Activated T-cell treated with anti-CD3 and anti-CD28 coated beads, Interleukin-2, amount 50 U/mL, for 4 hours (primary cell): ENCODE measurements around the gene NAV2. TPM values are rescaled to one million over a fixed set of nuclear protein-coding genes. Genes with fewer than 3 reads are reported as not detected.

Source experiments
- ATAC-seq, 2 donors: fragments of 200-7000 bp; cut with Tn5 transposase; one replicate each; pipeline ENCODE4 v1.10.0; 2021
- DNase-seq: peaks from one replicate; pipeline ENCODE4 v3.0.0-alpha.2; 2020
- H3K27me3 Mint-ChIP-seq: one replicate; pipeline ENCODE4 v1.8.0; 2021; ENCODE audit warnings: low read depth, mixed read lengths
- H3K36me3 Mint-ChIP-seq: one replicate; pipeline ENCODE4 v1.8.0; 2022; ENCODE audit warnings: mixed read lengths; ENCODE audit not compliant: insufficient read depth
- H3K4me1 Mint-ChIP-seq: one replicate; pipeline ENCODE4 v1.8.0; 2021; ENCODE audit warnings: low read depth, mixed read lengths
- H3K4me3 Mint-ChIP-seq: one replicate; pipeline ENCODE4 v1.8.0; 2021; ENCODE audit warnings: mild to moderate bottlenecking, moderate library complexity, mixed read lengths
- H3K9me3 Mint-ChIP-seq: one replicate; pipeline ENCODE4 v1.8.0; 2021; ENCODE audit warnings: mixed read lengths
- total RNA-seq, 3 donors: library from RNA; stranded (reverse); gene quantifications; one replicate each; pipeline ENCODE4 v1.2.1, GENCODE V29; 2021

The NAV2 gene
- total RNA-seq = under 1 TPM; 0.08 to 0.60 (median 0.35) TPM

GRCh38 chr11:19712281-19713195, at the start of gene NAV2:
TSS of gene NAV2 (plus strand) at chr11:19712837. CDS start at chr11:19713696, 859 bp downstream.
- Mint-ChIP-seq H3K9me3 (no peaks in the 10 kb centered on the region), H3K27me3 (peaks cover 33% of the 10 kb centered on the region), H3K4me1 (peaks cover 25% of the 10 kb centered on the region), H3K36me3 (no peaks in the 10 kb centered on the region), H3K4me3 (peak within 1 kb of the TSS; percentile 88)
- ATAC-seq = peak; percentile 97 to 98
- DNase-seq = peak; percentile 58

- no peaks in the 10 kb centered on the region for H3K27me3 Mint-ChIP-seq
- DNase-seq (no peak), ATAC-seq (no peak)
- peaks cover 5% of the 10 kb centered on the region for H3K4me1 Mint-ChIP-seq
- no peaks in the 10 kb centered on the region for H3K9me3 Mint-ChIP-seq
- no peaks in the 10 kb centered on the region for H3K36me3 Mint-ChIP-seq
- no peak overlapping the region for H3K4me3 Mint-ChIP-seq
These were observed 49.4 kb upstream of the NAV2 start for GRCh38 chr11:19663206-19663605.

DNA sequence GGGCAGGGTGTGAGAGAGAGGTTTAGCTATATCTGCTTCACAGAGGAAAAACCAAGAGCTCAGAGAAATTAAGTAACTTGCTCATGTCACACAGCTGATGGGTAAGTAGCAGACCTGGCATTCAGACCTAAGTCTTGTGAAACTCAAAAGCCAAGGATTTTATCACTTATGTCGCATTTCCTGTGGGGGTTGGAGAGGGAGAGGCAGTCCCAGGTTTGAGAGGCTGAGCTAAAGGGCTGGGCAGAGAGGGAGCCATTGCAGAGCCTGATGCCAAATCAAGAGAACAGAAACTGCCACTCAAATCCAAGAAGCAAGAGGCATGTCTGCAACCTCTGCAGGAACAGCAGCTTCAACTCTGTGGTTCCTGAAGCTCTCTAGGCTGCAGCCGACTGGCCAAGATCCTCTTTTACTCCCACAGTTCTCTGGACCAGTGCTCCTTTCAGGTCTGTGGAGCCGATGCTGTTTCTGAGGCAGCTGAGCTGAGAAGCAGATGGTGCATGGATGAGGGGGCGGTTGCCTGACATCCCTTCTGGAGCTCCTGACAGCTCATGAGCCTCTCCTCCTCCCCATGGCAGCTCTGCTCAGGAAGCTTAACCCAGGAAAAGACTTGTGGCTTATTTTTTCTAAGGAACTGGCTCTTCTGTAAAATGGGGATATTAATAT, 47.6 kb upstream of the NAV2 start:
- DNase-seq (no peak), ATAC-seq (no peak)
- Mint-ChIP-seq H3K36me3 (no peaks in the 10 kb centered on the region), H3K27me3 (no peaks in the 10 kb centered on the region), H3K4me1 (peaks cover 3% of the 10 kb centered on the region), H3K9me3 (no peaks in the 10 kb centered on the region), H3K4me3 (no peak overlapping the region)

GRCh38 chr11:19666951-19667350, 45.7 kb upstream of the NAV2 start:
- DNase-seq (no peak), ATAC-seq (no peak)
- Mint-ChIP-seq H3K9me3 (no peaks in the 10 kb centered on the region), H3K4me3 (no peak overlapping the region), H3K27me3 (no peaks in the 10 kb centered on the region), H3K4me1 (no peaks in the 10 kb centered on the region), H3K36me3 (no peaks in the 10 kb centered on the region)

DNA sequence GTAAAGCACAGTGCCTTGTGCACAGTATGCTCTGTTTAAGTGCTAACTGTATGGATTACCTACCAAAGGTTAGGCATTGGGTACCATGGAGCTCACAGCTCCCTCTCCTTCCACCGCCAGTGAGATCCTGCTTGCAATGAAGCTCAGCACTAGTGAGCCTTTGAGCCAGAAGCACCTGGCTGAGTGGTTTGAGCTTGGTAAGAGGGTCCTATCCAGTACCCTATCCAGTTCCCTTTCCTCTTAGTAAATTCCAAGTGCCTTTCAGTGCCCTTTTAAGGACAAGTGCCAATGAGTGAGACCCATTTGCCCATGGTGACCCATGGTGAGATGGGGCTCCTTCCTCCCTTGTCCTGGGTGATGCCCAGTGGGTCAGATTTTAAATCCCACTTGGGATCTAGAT, 43.1 kb upstream of the NAV2 start:
- Mint-ChIP-seq H3K27me3 (no peaks in the 10 kb centered on the region), H3K4me1 (no peaks in the 10 kb centered on the region), H3K9me3 (no peaks in the 10 kb centered on the region), H3K36me3 (no peaks in the 10 kb centered on the region), H3K4me3 (no peak overlapping the region)
- no peak for ATAC-seq
- no peak for DNase-seq

GRCh38 chr11:19670030-19670791, 42.4 kb upstream of the NAV2 start:
- ATAC-seq (no peak), DNase-seq (no peak)
- no peak overlapping the region for H3K4me3 Mint-ChIP-seq
- no peaks in the 10 kb centered on the region for H3K27me3 Mint-ChIP-seq
- H3K9me3 Mint-ChIP-seq = no peaks in the 10 kb centered on the region
- no peaks in the 10 kb centered on the region for H3K4me1 Mint-ChIP-seq
- no peaks in the 10 kb centered on the region for H3K36me3 Mint-ChIP-seq

GRCh38 chr11:19672586-19673206, 39.9 kb upstream of the NAV2 start:
- H3K36me3 Mint-ChIP-seq = no peaks in the 10 kb centered on the region
- no peaks in the 10 kb centered on the region for H3K27me3 Mint-ChIP-seq
- DNase-seq = no peak
- H3K9me3 Mint-ChIP-seq = no peaks in the 10 kb centered on the region
- no peak for ATAC-seq
- H3K4me1 Mint-ChIP-seq = no peaks in the 10 kb centered on the region
- no peak overlapping the region for H3K4me3 Mint-ChIP-seq

DNA sequence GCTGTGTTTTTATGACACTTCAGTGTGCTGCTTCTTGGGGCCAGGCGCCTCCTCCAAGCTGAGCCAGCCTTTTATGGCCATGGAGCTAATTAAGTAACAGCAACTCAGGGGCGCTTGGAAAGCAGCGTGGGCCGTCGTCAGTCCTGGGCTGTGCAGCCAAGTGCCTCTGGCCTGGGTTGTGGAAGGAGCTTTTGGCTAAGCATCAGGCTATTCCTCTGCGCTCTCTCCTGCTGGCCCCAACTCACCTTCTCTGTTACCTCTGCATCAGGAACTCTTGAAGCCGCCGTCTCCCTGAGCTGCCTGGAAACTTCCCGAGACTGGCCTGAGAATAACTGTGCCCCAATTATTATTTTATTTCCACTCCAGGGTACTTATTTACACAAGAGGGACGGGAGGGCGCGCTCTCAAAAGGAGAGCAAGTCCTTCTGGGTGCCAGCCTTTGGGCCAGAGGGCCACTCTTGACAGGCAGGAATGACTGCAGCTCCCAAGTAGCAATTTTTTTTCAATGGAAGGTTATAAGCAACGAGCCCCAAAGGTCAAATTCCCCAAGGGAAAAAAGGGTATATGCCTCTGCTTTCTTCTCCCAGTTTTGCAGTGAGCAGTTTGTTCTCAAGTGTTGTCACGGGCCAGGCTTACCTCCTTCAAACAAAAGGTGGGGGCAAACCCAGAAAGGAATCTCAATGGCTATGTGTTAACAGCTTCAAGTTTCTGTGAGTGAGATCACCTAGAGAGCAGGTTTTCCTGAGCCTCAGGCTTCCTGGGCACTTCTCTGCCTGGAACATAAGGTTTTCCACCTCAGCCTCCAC, 38.5 kb upstream of the NAV2 start:
- ATAC-seq = no peak
- DNase-seq = no peak
- no peaks in the 10 kb centered on the region for H3K4me1 Mint-ChIP-seq
- H3K36me3 Mint-ChIP-seq = no peaks in the 10 kb centered on the region
- no peaks in the 10 kb centered on the region for H3K27me3 Mint-ChIP-seq
- no peak overlapping the region for H3K4me3 Mint-ChIP-seq
- H3K9me3 Mint-ChIP-seq = no peaks in the 10 kb centered on the region

DNA sequence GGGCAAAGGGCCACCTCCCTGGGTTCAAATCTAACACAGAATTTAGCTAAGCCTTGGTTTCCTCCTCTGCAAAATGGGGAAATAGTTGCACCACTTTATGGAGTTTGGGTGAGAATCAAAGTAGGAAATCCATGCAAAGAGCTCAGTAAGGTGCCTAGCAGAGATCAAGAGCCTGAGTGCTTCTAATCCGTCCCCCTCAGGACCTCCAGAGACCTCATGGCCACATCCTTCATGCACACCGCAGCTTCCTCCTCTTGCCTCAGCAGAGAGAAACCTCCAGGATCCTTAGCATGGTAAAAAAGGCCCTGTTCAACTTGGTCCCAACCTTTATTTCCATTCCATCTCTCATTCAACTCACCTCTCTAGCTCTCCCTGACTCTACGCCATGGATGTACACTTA, 37.8 kb upstream of the NAV2 start:
- Mint-ChIP-seq H3K36me3 (no peaks in the 10 kb centered on the region), H3K4me1 (no peaks in the 10 kb centered on the region), H3K4me3 (no peak overlapping the region), H3K9me3 (no peaks in the 10 kb centered on the region), H3K27me3 (peaks cover 3% of the 10 kb centered on the region)
- DNase-seq = no peak
- no peak for ATAC-seq

DNA sequence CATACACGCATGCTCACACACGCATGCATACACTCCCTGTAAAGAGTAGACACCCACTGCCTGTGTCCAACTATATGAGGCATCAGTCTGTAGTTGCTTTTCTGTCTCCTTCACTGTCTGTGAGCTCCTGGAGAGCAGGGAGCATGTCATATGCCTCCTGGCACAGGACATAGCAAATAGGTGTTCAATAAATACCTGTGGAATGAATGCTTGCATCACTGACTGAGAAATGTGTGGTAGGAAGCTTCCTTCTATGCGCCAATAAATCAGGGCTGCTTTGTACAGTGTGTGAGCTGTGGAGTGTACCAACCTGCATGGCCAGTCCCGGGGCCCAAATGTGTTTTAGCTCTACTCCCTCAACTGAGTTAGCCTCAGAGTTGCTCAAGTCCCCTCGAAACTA, 37.2 kb upstream of the NAV2 start:
- no peaks in the 10 kb centered on the region for H3K9me3 Mint-ChIP-seq
- no peaks in the 10 kb centered on the region for H3K4me1 Mint-ChIP-seq
- H3K27me3 Mint-ChIP-seq = peaks cover 8% of the 10 kb centered on the region
- DNase-seq (no peak), ATAC-seq (no peak)
- H3K4me3 Mint-ChIP-seq = no peak overlapping the region
- no peaks in the 10 kb centered on the region for H3K36me3 Mint-ChIP-seq

GRCh38 chr11:19676475-19677380, 35.9 kb upstream of the NAV2 start:
- ATAC-seq (no peak), DNase-seq (no peak)
- Mint-ChIP-seq H3K27me3 (peaks cover 8% of the 10 kb centered on the region), H3K4me3 (no peak overlapping the region), H3K4me1 (no peaks in the 10 kb centered on the region), H3K36me3 (no peaks in the 10 kb centered on the region), H3K9me3 (no peaks in the 10 kb centered on the region)

DNA sequence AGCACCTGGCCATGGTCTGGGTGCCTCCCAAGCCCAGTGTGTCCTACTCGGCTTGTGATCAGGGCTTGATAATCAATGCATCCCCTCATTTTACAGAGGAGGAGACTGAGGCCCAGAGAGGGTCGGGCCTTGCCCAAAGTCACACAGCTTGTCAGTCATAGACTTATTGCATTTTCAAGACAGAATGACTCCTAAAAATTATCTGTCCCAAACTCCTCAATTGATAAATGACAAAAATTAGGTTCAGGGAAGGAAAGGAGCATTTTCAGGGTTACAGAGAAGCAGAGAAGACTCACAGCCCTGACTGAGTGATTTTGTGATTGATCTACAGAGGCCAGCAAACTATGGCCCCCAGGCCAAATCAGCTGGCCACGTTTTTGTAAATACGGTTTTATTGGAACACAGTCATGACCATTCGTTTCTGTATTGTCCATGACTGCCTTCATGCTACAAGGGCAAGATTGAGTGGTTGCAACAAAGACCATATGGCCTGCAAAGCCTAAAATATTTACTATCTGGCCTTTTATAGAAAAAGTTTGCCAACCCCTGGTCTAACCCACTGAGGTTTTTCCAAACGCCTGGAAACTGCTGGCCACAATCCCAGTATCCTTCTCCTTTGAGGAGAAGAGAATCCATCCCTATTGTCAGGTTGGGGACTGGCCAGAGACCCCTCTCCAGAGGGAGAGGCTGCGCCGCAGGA, 35.1 kb upstream of the NAV2 start:
- Mint-ChIP-seq H3K4me3 (no peak overlapping the region), H3K4me1 (no peaks in the 10 kb centered on the region), H3K36me3 (no peaks in the 10 kb centered on the region), H3K27me3 (peaks cover 8% of the 10 kb centered on the region), H3K9me3 (no peaks in the 10 kb centered on the region)
- DNase-seq (no peak), ATAC-seq (no peak)
